ENCODE measurements around the gene JOSD1. TPM values are rescaled to one million over a fixed set of nuclear protein-coding genes. Genes with fewer than 3 reads are reported as not detected.

The JOSD1 gene
- total RNA-seq, 1 experiment from 2014 or later = 19.2 TPM

DNA sequence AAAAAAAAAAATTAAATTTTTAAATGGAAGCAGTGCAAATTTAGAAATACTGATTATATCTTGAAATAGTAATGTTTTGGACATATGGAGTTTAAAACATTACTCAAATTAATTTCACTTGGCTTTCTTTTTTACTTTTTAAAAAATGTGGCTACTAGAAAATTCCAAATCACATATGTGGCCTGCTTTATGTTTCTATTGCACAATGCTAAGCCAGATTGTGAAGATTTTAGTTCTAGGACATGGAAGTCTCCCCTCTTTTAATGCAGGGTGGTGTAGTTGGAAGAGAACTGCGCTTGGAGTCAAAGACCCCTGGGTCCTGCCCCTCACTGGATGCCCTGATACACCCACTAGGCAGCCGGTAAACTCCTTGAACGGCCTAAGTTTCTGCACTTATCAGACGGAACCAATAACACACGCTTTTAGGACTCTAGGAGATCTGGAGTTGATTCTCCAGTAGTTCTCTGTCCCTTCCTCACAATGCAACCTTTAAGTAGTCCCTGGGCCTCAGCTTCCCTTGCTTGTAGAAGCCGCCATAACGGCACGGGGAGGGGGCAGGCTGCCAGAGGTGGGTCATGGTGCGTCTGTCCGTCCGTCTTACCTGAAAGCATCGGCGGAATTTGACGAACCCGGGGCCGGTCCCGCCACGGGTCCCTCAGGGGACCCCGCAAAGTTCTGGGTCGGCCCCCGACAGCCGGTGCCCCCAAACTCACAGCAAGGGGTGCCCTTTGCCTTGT lies 45.1 kb downstream of the JOSD1 start:
- no peak overlapping the region for H3K4ac ChIP-seq (ENCODE audit: low read depth, low read length)
- Mint-ChIP-seq H3K27me3 (ENCODE audit: low read depth) (no peaks in the 10 kb centered on the region; the same call in 1 of the 2 replicates), H3K27ac (peak overlapping the region; percentile 100; a peak in 5 of 7 replicates), H3K9me3 (peaks cover 0 to 5% of the 10 kb centered on the region in 2 experiments; a peak in 3 of 5 replicates), H3K36me3 (ENCODE audit: insufficient read depth in 1 of 3, low read depth in 3 of 3) (peaks cover 5 to 15% (median 6%) of the 10 kb centered on the region in 3 experiments), H3K4me3 (peak overlapping the region; percentile 88 to 97), H3K4me1 (peaks cover 10% of the 10 kb centered on the region in 2 experiments)
- peak overlapping the region; percentile 73 for H3K4me2 ChIP-seq (ENCODE audit: insufficient read depth, insufficient read length, low read length)
- no peak overlapping the region for H2BK20ac ChIP-seq (ENCODE audit: low read depth, low read length, poor library complexity, severe bottlenecking)
- peak overlapping the region; percentile 3 for H2BK120ac ChIP-seq (ENCODE audit: low read depth, low read length, poor library complexity, severe bottlenecking)
- no peak overlapping the region for H4K8ac ChIP-seq (replicated peaks; ENCODE audit: insufficient read length, low read depth, low read length)
- no peak overlapping the region for H3K56ac ChIP-seq (ENCODE audit: insufficient read length, low read depth, low read length)
- H3K79me2 ChIP-seq (ENCODE audit: insufficient read depth, low read length) = no peaks in the 10 kb centered on the region
- no peaks in the 10 kb centered on the region for H3K9me3 ChIP-seq (ENCODE audit: control insufficient read depth, low read depth, low read length)
- H3K27me3 ChIP-seq (ENCODE audit: insufficient read depth, low read length) = no peaks in the 10 kb centered on the region
- H2BK15ac ChIP-seq (ENCODE audit: low read depth, low read length) = no peak overlapping the region
- H4K91ac ChIP-seq (ENCODE audit: insufficient read length, low read depth, low read length) = no peak overlapping the region
- no peak for DNase-seq
- no peak overlapping the region for H2AFZ ChIP-seq (ENCODE audit: low read length)
- H2BK12ac ChIP-seq (ENCODE audit: insufficient read length, low read depth, low read length) = no peak overlapping the region
- H3K27ac ChIP-seq (ENCODE audit: insufficient read length, low read depth, low read length) = no peak overlapping the region
- H3K79me1 ChIP-seq (ENCODE audit: insufficient read depth, low read depth, low read length, poor library complexity, severe bottlenecking) = no peaks in the 10 kb centered on the region
- no peak overlapping the region for H2AK5ac ChIP-seq (ENCODE audit: insufficient read length, low read length)
- H3K4me1 ChIP-seq (ENCODE audit: insufficient read depth, low read length) = no peaks in the 10 kb centered on the region
- H4K5ac ChIP-seq (ENCODE audit: insufficient read length, low read depth, low read length) = no peak overlapping the region
- peaks cover 16% of the 10 kb centered on the region for H3K23me2 ChIP-seq (ENCODE audit: insufficient read length, low read depth, low read length, poor library complexity, severe bottlenecking)
- no peak overlapping the region for H2BK5ac ChIP-seq (ENCODE audit: insufficient read length, low read length)
- peak overlapping the region; percentile 86 for H3K18ac ChIP-seq (ENCODE audit: insufficient read length, low read depth, low read length)
- TF ChIP-seq, protein P1, sequence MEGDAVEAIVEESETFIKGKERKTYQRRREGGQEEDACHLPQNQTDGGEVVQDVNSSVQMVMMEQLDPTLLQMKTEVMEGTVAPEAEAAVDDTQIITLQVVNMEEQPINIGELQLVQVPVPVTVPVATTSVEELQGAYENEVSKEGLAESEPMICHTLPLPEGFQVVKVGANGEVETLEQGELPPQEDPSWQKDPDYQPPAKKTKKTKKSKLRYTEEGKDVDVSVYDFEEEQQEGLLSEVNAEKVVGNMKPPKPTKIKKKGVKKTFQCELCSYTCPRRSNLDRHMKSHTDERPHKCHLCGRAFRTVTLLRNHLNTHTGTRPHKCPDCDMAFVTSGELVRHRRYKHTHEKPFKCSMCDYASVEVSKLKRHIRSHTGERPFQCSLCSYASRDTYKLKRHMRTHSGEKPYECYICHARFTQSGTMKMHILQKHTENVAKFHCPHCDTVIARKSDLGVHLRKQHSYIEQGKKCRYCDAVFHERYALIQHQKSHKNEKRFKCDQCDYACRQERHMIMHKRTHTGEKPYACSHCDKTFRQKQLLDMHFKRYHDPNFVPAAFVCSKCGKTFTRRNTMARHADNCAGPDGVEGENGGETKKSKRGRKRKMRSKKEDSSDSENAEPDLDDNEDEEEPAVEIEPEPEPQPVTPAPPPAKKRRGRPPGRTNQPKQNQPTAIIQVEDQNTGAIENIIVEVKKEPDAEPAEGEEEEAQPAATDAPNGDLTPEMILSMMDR (conservative IDR thresholded peaks at IDR 0.05) = no peak
- peak overlapping the region; percentile 77; the same call in 1 of the 2 replicates for H3K14ac ChIP-seq (ENCODE audit: insufficient read depth, low read length)
- no CpG with 5 or more reads among the region's 22 CpGs for WGBS (ENCODE audit: extremely low coverage, insufficient read length, low lambda C conversion rate)
- no peak overlapping the region for H3K9ac ChIP-seq (ENCODE audit: extremely low read depth, insufficient read length, low read length)
- no peak overlapping the region for H3T11ph ChIP-seq (ENCODE audit: low read length)
- H3K23ac ChIP-seq (ENCODE audit: insufficient read length, low read depth, low read length) = no peak overlapping the region
- H4K20me1 ChIP-seq (ENCODE audit: control insufficient read depth, insufficient read depth, insufficient read length) = no peaks in the 10 kb centered on the region
